OCI-M2 (cell line): ENCODE data around the gene ITIH5.

Experiments used
- DNase-seq: peaks from one replicate; lab custom pipeline; 2025; ENCODE audit not compliant: unreplicated experiment; lab: John Stamatoyannopoulos, UW

ITIH5 gene

DNA sequence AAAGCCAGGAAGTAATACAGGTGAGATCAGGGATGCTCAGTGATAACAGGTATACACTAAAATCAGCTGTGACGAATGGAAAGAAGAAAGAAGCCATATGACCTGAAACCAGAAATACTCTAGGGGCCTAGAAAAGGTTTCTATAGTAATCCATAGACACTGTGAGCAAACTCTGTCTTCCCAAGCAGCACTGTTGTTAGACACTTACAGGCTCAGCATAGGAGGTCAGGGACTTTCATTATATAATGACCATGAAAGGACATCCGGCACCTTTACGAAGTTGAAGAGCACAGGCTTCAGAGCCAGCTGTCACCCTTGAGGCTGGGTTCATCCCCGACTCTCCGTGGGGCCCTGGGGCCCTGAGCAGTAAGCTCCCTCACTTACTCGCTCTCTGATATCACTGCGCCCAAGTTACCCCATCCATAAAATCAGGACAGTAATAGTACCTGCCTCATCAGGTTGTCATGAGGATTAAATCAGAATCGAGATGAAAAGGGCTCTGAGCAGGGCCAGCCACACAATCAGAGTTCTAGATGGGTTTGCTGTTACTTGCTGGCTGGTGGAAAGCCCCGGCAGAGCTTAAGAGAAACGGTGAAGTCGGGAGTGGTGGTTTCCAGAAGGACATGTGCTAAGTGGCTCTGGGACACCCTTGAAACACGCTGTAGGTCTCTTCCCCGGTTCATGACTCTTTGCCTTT is 79.5 kb downstream of the ITIH5 start:
- DNase-seq, result no peak

DNA sequence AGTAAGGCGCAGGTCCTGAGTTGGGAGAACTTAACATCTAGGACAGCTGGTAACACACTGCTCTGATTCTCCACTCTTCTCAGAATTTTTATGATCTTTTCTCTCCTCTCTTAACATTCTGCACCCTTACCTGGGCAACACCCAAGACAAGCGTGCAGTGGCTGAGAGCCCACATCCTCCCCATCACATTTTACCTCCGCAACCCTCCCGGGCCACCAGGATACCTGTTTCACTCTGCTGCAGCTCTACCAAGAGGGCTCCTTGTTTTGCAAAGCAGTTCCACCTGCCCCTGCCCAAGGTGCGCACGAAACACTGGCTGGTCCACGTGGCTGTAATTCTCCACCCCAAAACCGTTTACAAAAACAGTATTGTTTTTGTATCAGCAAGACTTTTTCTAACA is 81.5 kb downstream of the ITIH5 start:
- no peak for DNase-seq

- DNase-seq, result no peak
Measured at GRCh38 chr10:7583626-7584025, 83.1 kb downstream of the ITIH5 start.

DNA sequence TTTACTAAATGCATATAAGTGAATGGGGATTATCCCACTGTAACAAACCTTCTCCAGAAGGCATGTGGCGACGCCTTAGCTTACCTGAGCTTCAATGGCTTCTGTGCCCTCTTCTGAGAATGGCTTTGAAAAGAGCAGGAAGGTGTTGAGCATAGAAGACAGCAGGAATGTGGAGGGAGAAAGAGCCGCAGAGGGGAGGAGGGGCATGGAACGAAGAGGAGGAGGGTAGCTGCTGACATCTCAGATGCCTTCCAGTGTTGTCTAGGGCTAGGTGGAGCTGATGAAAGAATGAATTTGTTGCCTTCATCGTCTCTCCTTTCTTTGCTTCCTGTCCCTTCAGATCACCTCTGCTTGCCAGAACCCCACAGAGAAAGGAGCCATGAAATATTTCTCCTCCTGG is 86.2 kb downstream of the ITIH5 start:
- no peak for DNase-seq

- no peak for DNase-seq
Measured at GRCh38 chr10:7579681-7580080, 87.1 kb downstream of the ITIH5 start.

DNA sequence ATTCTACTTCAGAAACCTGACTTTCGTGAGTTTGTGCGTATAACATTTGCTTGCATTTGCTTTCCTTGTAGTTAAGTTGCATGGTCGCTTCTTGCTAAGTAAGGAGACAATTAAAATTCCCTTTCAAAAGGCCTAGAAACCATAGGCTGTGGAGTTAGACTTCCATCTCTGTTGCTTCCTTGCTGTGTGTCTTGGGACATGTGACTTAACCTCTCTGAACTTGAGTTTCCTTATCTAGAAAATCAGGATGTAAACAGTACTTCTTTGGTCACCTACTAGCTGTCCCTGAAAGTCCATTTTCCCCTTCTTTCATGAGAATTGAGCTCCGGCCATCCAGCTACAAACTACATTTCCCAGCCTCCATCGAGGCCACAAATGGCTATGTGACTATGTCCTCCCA is 89.2 kb downstream of the ITIH5 start:
- no peak for DNase-seq

GRCh38 chr10:7577176-7577575 is 89.6 kb downstream of the ITIH5 start:
- DNase-seq, result no peak

DNA sequence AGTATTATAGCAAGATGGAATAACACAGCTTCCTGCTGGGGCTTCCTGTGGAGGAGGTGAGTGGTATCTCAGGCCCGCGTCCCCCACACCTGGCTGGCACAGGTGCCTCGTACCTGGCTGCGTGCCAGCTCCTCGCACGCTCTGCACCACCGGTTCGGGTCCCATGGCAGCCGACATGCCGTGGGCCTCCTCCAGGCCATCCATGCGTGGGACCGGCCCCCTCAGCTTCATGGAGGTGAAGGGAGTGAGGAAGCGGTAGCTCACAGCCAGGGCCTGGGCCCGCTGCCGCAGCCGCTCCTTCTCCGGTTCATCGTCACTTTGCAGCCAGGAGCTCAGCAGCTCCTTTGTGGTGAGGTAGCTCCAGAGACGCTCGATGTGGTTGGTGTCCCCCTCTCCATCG is 90.4 kb downstream of the ITIH5 start:
- no peak for DNase-seq

- DNase-seq, result no peak
Measured at GRCh38 chr10:7572391-7572790, 94.4 kb downstream of the ITIH5 start.

GRCh38 chr10:7571981-7572380 is 94.8 kb downstream of the ITIH5 start:
- DNase-seq, result no peak

GRCh38 chr10:7567911-7568620 is 98.7 kb downstream of the ITIH5 start:
- DNase-seq, result no peak

DNA sequence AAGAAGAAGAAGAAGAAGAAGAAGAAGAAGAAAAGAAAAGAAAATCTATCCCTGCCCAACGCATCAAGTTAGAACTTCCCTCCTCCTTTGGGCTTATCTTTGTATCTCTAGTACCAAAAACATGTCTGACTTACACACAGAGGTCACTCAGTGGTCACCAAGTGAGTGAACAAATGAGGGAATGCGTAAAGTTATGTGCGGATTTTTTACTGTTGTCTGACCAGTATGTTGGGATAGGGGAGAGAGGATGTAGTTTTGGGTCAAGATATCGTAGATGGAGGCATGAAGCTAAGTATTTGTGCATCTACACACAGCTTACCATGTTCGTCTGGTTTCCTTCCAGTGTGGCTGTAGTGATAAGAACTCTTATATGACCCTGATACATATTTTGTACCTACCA is 99.9 kb downstream of the ITIH5 start:
- DNase-seq, result no peak

DNA sequence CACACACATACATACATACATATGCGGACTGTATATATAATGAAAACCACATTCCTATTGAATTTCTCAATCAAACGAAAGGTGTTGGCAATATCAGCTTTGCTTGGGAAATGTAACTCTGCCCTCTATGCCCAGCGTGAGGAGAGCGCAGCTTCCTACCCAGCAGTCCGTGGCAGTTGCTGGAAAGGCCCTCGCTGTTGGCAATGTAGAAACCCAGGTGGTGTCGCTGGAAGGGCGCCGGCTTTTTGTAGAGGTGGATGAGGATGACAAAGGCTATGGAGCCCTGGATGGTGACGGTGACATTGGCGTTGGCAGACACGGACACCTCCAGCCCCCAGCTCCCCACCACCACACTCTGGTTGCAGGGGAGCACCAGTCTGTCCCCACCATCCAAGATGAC is 100.9 kb downstream of the ITIH5 start:
- no peak for DNase-seq

DNA sequence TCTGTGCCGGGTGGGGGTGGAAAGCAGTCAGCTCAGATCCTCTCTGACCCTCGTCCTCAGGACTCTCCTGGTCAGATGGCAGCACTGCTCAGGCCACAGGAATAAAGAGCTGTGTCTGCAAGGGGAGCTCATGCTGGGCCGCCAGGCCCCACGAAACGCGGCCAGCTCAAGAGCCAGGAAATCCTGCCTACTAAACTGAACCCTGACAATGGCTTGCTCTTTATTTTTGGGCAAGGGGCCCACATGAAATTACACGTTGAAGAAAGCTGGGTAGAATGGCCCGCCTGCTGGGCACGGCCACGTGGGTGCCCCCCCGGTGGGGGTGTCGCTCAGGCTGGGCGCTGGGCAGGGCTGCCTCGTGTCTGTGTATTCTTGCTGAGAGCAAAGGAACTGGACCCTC is 103.0 kb downstream of the ITIH5 start:
- DNase-seq, result no peak

GRCh38 chr10:7563368-7563767 is 103.4 kb downstream of the ITIH5 start:
- DNase-seq, result no peak

- no peak for DNase-seq
Measured at GRCh38 chr10:7561985-7562384, 104.8 kb downstream of the ITIH5 start.

GRCh38 chr10:7561216-7561893 is 105.4 kb downstream of the ITIH5 start:
- DNase-seq, result no peak

- DNase-seq, result no peak
Measured at GRCh38 chr10:7560519-7560918, 106.2 kb downstream of the ITIH5 start.

DNA sequence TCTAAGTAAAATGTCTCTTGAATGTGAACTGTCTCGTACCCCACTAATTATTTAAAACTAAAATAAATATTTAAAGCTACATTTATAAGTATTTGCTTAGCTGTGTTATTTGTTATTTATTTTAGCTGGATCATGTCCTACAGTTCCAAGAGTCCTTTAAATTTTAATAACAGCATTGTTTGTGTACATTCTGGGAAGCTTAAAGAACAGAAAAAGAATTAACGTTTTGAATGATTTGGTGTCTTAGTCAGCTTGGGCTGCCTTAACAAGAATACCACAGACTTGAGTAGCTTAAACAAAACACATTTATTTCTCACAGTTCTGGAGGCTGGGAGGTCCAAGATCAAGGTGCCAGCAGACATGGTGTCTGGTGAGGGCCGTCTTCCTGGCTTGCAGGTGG is 107.4 kb downstream of the ITIH5 start:
- DNase-seq, result no peak

GRCh38 chr10:7558036-7558435 is 108.7 kb downstream of the ITIH5 start:
- no peak for DNase-seq

DNA sequence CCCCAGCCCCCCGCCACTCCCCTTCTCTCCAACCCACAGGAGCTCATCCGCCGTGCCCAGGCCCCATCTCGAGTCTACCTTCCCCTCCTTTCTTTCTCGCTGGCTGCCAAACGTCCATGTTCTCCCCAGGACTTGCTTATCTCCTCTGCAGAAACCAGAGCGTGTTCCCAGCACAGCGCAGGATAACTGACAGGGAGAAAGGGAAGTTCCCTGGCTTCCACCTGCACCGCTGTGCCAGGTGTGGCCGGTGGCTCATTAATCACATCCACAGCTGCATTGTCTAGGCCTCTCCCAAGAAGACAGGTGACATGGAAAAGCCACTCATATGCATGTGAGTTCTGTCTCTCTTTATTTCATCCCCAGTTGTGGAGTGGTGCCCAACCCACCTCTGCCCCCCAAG is 113.2 kb downstream of the ITIH5 start:
- no peak for DNase-seq

GRCh38 chr10:7551950-7552716 is 114.6 kb downstream of the ITIH5 start:
- no peak for DNase-seq
